GM23338 (cell line): ENCODE measurements around the gene DMD. TPM values are rescaled to one million over a fixed set of nuclear protein-coding genes. Genes with fewer than 3 reads are reported as not detected.
A peak's percentile ranks its signal among the peaks of the same experiment; 100 is the strongest.

Experiments
- ATAC-seq: fragments of 200-7000 bp; cut with Tn5 transposase; 3 replicates; pipeline ENCODE4 v1.9.1; 2020
- DNase-seq: peaks from one replicate; pipeline ENCODE4 v3.0.0-alpha.2; 2015; ENCODE audit warnings: low spot score
- H2AFZ ChIP-seq: fragments of 200-600 bp; sonication (generic); 2 replicates; pipeline ENCODE4 v1.8.0; 2016; ENCODE audit warnings: antibody characterized with exemption, mild to moderate bottlenecking, moderate library complexity
- H3F3A ChIP-seq: fragments of 200-600 bp; sonication (generic); replicated peaks from 2 replicates; pipeline ENCODE4 v1.8.0; 2017; ENCODE audit warnings: antibody characterized with exemption, mixed run types, low read depth
- H3K27ac ChIP-seq: fragments of 200-600 bp; sonication (generic); 2 replicates; pipeline ENCODE4 v1.6.1; 2016; ENCODE audit warnings: low read depth
- H3K27me3 ChIP-seq: fragments of 200-600 bp; sonication (generic); 2 replicates; pipeline ENCODE4 v1.8.0; 2016; ENCODE audit warnings: mild to moderate bottlenecking, mixed run types, moderate library complexity; ENCODE audit not compliant: insufficient read depth
- H3K36me3 ChIP-seq: fragments of 200-600 bp; sonication (generic); 2 replicates; pipeline ENCODE4 v1.8.0; 2016; ENCODE audit warnings: mild to moderate bottlenecking; ENCODE audit not compliant: insufficient read depth
- H3K4me1 ChIP-seq: fragments of 200-600 bp; sonication (generic); 2 replicates; pipeline ENCODE4 v1.8.0; 2016; ENCODE audit warnings: mild to moderate bottlenecking, moderate library complexity; ENCODE audit not compliant: insufficient read depth
- H3K4me2 ChIP-seq: fragments of 200-600 bp; sonication (generic); 2 replicates; pipeline ENCODE4 v1.7.1; 2017; ENCODE audit warnings: mixed run types
- H3K4me3 ChIP-seq: fragments of 200-600 bp; sonication (generic); 2 replicates; pipeline ENCODE4 v1.6.1; 2016; ENCODE audit warnings: mixed run types
- H3K79me2 ChIP-seq: fragments of 200-600 bp; sonication (generic); replicated peaks from 2 replicates; pipeline ENCODE4 v1.8.0; 2017; ENCODE audit warnings: mild to moderate bottlenecking; ENCODE audit not compliant: insufficient read depth
- H3K9me2 ChIP-seq: fragments of 200-600 bp; sonication (generic); 2 replicates; pipeline ENCODE4 v1.8.0; 2017; ENCODE audit not compliant: insufficient read depth
- H4K20me1 ChIP-seq: fragments of 200-600 bp; sonication (generic); replicated peaks from 2 replicates; pipeline ENCODE4 v1.8.0; 2017; ENCODE audit warnings: mild to moderate bottlenecking; ENCODE audit not compliant: insufficient read depth
- H3K27ac Mint-ChIP-seq: 2 replicates; pipeline ENCODE4 v1.8.0; 2020; ENCODE audit warnings: inconsistent platforms, mild to moderate bottlenecking, moderate library complexity, mixed read lengths
- H3K27me3 Mint-ChIP-seq: 3 replicates; pipeline ENCODE4 v1.8.0; 2022; ENCODE audit warnings: low read depth, mild to moderate bottlenecking, moderate library complexity, mixed read lengths, inconsistent platforms; ENCODE audit not compliant: insufficient read depth, poor library complexity
- H3K36me3 Mint-ChIP-seq: 3 replicates; pipeline ENCODE4 v1.8.0; 2021; ENCODE audit warnings: low read depth, mild to moderate bottlenecking, inconsistent platforms, moderate library complexity, mixed read lengths
- H3K4me1 Mint-ChIP-seq: 3 replicates; pipeline ENCODE4 v1.8.0; 2020; ENCODE audit warnings: mild to moderate bottlenecking, inconsistent platforms, mixed read lengths
- H3K4me3 Mint-ChIP-seq: 3 replicates; pipeline ENCODE4 v1.8.0; 2021; ENCODE audit warnings: moderate library complexity, mild to moderate bottlenecking, inconsistent platforms, mixed read lengths
- H3K9me3 Mint-ChIP-seq: 3 replicates; pipeline ENCODE4 v1.8.0; 2020; ENCODE audit warnings: moderate library complexity, mild to moderate bottlenecking, inconsistent platforms, mixed read lengths
- EZH2phosphoT487 ChIP-seq: fragments of 200-600 bp; sonication (generic); IDR thresholded peaks from one replicate; pipeline ENCODE4 v1.8.1; 2018; ENCODE audit warnings: antibody characterized with exemption; ENCODE audit not compliant: unreplicated experiment
- JUNB ChIP-seq: IDR thresholded peaks from one replicate; pipeline ENCODE4 v1.6.1; 2016; ENCODE audit warnings: antibody characterized with exemption; ENCODE audit not compliant: unreplicated experiment
- POLR2AphosphoS5 ChIP-seq: IDR thresholded peaks from 2 replicates; pipeline ENCODE4 v1.6.1; 2016; ENCODE audit warnings: antibody characterized with exemption, low read depth
- STAT1 ChIP-seq: IDR thresholded peaks from one replicate; pipeline ENCODE4 v1.6.1; 2016; ENCODE audit warnings: antibody characterized with exemption; ENCODE audit not compliant: unreplicated experiment
- ZNF331 ChIP-seq: fragments of 250-450 bp; sonication (Bioruptor Pico); IDR thresholded peaks from 2 replicates; pipeline ENCODE4 v1.5.0; 2020; ENCODE audit warnings: low read depth, mild to moderate bottlenecking, moderate library complexity
- polyA plus RNA-seq: library from polyadenylated mRNA; unstranded; fragments of >200 nt; fragmentation: Nextera tagmentation; extraction: Ambion mirVana; gene quantifications from 2 replicates; pipeline ENCODE4 v1.2.1, GENCODE V29; 2016
- total RNA-seq: library from RNA; depleted of rRNA; stranded (reverse); fragments of >200 nt; shearing (Covaris generic); gene quantifications from 2 replicates; pipeline ENCODE4 v1.2.3, GENCODE V29; 2014
- TF ChIP-seq, protein P1 (sequence below), 2 experiments: fragments of 200-600 bp in 1 of 2; sonication (generic) in 1 of 2; conservative IDR thresholded peaks; 2 replicates each; pipeline versions ENCODE4 v1.5.1 to v1.6.1; 2016 to 2017; ENCODE audit warnings: antibody characterized with exemption in 2 of 2, low read depth in 2 of 2, mild to moderate bottlenecking in 2 of 2, moderate library complexity in 1 of 2
- TF ChIP-seq, protein P2 (sequence below): fragments of 250-450 bp; sonication (Bioruptor Pico); IDR thresholded peaks from 2 replicates; pipeline ENCODE4 v1.5.0; 2020; ENCODE audit warnings: mild to moderate bottlenecking, moderate library complexity

The DMD gene
- total and polyA plus RNA-seq, 2 experiments from 2014 or later = 4.5 to 7.6 TPM

DNA sequence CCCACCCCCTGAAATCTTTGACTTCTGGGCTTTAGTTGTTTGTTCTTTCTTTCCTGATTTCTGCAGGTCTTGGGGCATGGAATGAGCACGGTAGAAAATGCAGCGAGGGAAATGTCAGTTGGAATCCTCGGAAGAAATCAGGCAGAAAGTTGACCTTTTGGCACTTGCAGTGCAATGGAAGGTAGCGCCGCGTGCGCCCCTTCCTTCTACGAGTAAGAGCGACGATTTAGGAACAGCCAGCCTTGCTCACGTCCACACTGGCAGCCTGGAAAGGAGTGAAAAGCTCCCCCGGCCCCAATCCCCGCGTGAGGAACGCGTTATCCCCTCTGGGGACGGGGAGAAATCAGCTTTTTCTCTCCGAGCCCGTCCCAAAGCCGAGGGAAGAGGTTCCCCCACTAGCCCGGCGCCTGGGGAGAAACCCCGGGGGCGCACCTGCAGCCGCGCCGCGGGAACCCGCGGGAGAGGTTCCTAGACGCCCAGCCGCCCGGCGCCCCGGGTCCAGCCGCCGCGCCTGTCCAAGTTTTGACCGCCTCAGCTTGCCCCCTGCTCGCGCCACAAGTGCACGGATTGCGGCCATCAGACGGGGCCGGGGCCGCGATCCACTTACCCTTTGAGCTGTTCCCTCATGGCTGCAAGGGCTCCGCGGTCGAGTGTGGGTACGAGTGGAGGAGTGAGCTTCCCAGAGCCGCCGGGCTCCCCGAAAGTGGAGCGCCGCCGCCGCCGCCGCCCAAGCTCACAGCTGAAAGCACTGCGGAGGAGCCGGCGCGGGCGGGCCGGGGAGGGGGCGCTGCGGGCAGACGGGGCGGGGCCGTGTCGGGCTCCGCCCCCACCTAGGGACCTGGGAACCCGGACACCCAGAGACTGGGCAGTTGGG lies 1944.9 kb downstream of the DMD start:
- peak; percentile 60 for DNase-seq
- H3K27ac Mint-ChIP-seq = 0 out of 2 replicates have a peak overlapping the region, but pooled peaks have one; percentile 23

More for the DNA sequence above, 1944.9 kb downstream of the DMD start:
- no peaks in the 10 kb centered on the region for H3K27me3 ChIP-seq
- TF ChIP-seq JUNB (no peak), ZNF331 (no peak), STAT1 (no peak), POLR2AphosphoS5 (peak; percentile 42; the same call in 1 of the 2 replicates), EZH2phosphoT487 (no peak)
- TF ChIP-seq, protein P1, sequence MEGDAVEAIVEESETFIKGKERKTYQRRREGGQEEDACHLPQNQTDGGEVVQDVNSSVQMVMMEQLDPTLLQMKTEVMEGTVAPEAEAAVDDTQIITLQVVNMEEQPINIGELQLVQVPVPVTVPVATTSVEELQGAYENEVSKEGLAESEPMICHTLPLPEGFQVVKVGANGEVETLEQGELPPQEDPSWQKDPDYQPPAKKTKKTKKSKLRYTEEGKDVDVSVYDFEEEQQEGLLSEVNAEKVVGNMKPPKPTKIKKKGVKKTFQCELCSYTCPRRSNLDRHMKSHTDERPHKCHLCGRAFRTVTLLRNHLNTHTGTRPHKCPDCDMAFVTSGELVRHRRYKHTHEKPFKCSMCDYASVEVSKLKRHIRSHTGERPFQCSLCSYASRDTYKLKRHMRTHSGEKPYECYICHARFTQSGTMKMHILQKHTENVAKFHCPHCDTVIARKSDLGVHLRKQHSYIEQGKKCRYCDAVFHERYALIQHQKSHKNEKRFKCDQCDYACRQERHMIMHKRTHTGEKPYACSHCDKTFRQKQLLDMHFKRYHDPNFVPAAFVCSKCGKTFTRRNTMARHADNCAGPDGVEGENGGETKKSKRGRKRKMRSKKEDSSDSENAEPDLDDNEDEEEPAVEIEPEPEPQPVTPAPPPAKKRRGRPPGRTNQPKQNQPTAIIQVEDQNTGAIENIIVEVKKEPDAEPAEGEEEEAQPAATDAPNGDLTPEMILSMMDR (conservative IDR thresholded peaks at IDR 0.05; ENCODE audit: low read depth in 2 of 2) = no peak
- TF ChIP-seq, protein P2, sequence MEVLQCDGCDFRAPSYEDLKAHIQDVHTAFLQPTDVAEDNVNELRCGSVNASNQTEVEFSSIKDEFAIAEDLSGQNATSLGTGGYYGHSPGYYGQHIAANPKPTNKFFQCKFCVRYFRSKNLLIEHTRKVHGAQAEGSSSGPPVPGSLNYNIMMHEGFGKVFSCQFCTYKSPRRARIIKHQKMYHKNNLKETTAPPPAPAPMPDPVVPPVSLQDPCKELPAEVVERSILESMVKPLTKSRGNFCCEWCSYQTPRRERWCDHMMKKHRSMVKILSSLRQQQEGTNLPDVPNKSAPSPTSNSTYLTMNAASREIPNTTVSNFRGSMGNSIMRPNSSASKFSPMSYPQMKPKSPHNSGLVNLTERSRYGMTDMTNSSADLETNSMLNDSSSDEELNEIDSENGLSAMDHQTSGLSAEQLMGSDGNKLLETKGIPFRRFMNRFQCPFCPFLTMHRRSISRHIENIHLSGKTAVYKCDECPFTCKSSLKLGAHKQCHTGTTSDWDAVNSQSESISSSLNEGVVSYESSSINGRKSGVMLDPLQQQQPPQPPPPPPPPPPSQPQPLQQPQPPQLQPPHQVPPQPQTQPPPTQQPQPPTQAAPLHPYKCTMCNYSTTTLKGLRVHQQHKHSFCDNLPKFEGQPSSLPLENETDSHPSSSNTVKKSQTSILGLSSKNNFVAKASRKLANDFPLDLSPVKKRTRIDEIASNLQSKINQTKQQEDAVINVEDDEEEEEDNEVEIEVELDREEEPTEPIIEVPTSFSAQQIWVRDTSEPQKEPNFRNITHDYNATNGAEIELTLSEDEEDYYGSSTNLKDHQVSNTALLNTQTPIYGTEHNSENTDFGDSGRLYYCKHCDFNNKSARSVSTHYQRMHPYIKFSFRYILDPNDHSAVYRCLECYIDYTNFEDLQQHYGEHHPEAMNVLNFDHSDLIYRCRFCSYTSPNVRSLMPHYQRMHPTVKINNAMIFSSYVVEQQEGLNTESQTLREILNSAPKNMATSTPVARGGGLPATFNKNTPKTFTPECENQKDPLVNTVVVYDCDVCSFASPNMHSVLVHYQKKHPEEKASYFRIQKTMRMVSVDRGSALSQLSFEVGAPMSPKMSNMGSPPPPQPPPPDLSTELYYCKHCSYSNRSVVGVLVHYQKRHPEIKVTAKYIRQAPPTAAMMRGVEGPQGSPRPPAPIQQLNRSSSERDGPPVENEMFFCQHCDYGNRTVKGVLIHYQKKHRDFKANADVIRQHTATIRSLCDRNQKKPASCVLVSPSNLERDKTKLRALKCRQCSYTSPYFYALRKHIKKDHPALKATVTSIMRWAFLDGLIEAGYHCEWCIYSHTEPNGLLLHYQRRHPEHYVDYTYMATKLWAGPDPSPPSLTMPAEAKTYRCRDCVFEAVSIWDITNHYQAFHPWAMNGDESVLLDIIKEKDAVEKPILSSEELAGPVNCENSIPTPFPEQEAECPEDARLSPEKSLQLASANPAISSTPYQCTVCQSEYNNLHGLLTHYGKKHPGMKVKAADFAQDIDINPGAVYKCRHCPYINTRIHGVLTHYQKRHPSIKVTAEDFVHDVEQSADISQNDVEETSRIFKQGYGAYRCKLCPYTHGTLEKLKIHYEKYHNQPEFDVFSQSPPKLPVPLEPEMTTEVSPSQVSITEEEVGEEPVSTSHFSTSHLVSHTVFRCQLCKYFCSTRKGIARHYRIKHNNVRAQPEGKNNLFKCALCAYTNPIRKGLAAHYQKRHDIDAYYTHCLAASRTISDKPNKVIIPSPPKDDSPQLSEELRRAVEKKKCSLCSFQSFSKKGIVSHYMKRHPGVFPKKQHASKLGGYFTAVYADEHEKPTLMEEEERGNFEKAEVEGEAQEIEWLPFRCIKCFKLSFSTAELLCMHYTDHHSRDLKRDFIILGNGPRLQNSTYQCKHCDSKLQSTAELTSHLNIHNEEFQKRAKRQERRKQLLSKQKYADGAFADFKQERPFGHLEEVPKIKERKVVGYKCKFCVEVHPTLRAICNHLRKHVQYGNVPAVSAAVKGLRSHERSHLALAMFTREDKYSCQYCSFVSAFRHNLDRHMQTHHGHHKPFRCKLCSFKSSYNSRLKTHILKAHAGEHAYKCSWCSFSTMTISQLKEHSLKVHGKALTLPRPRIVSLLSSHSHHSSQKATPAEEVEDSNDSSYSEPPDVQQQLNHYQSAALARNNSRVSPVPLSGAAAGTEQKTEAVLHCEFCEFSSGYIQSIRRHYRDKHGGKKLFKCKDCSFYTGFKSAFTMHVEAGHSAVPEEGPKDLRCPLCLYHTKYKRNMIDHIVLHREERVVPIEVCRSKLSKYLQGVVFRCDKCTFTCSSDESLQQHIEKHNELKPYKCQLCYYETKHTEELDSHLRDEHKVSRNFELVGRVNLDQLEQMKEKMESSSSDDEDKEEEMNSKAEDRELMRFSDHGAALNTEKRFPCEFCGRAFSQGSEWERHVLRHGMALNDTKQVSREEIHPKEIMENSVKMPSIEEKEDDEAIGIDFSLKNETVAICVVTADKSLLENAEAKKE (CRISPR knock-in tag) = no peak
- H3K9me2 ChIP-seq = no peaks in the 10 kb centered on the region
- Mint-ChIP-seq H3K4me3 (peak overlapping the region; percentile 79), H3K36me3 (no peaks in the 10 kb centered on the region), H3K27me3 (peaks cover 1% of the 10 kb centered on the region), H3K4me1 (peaks cover 27% of the 10 kb centered on the region), H3K9me3 (no peaks in the 10 kb centered on the region)
- H3K79me2 ChIP-seq = no peaks in the 10 kb centered on the region
- H3K36me3 ChIP-seq = no peaks in the 10 kb centered on the region
- peak; percentile 89 for ATAC-seq
- H2AFZ ChIP-seq = no peak overlapping the region
- H3F3A ChIP-seq = no peaks in the 10 kb centered on the region
- peaks cover 9% of the 10 kb centered on the region; the same call in 1 of the 2 replicates for H3K4me1 ChIP-seq
- peak overlapping the region; percentile 75 for H3K4me2 ChIP-seq
- no peak overlapping the region for H3K27ac ChIP-seq
- H3K4me3 ChIP-seq = peak overlapping the region; percentile 62
- no peaks in the 10 kb centered on the region for H4K20me1 ChIP-seq
